ENCODE results near the gene KCNA10. TPM values are rescaled to one million over a fixed set of nuclear protein-coding genes. Genes with fewer than 3 reads are reported as not detected.

Gene KCNA10
- total and polyA plus RNA-seq, 2 donors (not counting 3 experiments of a cell fraction or from before 2014, with no cell fraction given): not detected

DNA sequence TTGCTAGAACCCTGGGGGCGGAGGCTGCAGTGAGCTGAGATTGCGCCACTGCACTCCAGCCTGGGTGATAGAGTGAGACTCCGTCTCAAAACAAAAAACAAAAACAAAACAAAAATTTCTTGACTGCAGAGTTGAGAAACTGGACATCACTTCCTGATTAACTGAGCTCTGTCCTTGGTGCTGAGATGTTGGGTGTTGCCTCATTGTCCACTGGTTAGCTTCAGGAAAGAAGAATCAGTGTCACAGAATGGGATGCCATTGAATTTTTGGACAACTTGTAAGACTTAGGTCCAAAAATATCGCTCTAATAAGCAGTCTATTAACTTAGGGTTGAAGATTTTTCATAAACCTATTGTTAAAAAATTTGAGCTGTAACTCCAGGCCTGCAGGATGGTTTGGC is 23.8 kb upstream of the KCNA10 start:
- Histone ChIP-seq H3K79me2 (ENCODE audit: control insufficient read depth, insufficient read depth, low read length) (no peaks in the 10 kb centered on the region), H3K9ac (replicated peaks; ENCODE audit: extremely low read depth, insufficient read depth, low read length) (no peak overlapping the region), H3K4me2 (ENCODE audit: insufficient read depth, low read length) (no peak overlapping the region), H2AFZ (ENCODE audit: low read depth, low read length) (no peak overlapping the region), H3K27me3 (ENCODE audit: control insufficient read depth in 2 of 2, insufficient read depth in 2 of 2, low read length in 2 of 2) (peaks cover 0 to 3% of the 10 kb centered on the region in 2 experiments), H3K9me1 (replicated peaks; ENCODE audit: control insufficient read depth, extremely low read depth, insufficient read depth, low read length) (no peaks in the 10 kb centered on the region), H3K9me3 (replicated peaks; ENCODE audit: control insufficient read depth, insufficient read depth, low read length) (no peaks in the 10 kb centered on the region), H3K4me3 (replicated peaks in 1 of 3; ENCODE audit: insufficient read depth in 1 of 3, low read depth in 1 of 3, low read length in 3 of 3) (no peak overlapping the region), H4K20me1 (replicated peaks; ENCODE audit: control insufficient read depth, extremely low read depth, insufficient read depth, low read length) (no peaks in the 10 kb centered on the region), H3K4me1 (ENCODE audit: control insufficient read depth, extremely low read depth, insufficient read depth, low read length) (no peaks in the 10 kb centered on the region), H3K36me3 (ENCODE audit: control insufficient read depth in 2 of 2, extremely low read depth in 1 of 2, insufficient read depth in 2 of 2, low read length in 2 of 2) (no peaks in the 10 kb centered on the region), H3K27ac (ENCODE audit: insufficient read depth, low read depth, low read length) (no peak overlapping the region)
- BruUV-seq (replicated peaks): no TSS peak
- FAIRE-seq: peak; percentile 67
- DNase-seq (ENCODE audit: low read depth, low spot score): peak; percentile 21
- TF ChIP-seq JUN (IDR thresholded peaks at IDR 0.05; ENCODE audit: borderline replicate concordance, insufficient read depth, insufficient read length, low read depth) (no peak), MYC (IDR thresholded peaks at IDR 0.05; ENCODE audit: low read depth, low read length) (no peak), GATA2 (IDR thresholded peaks at IDR 0.05; ENCODE audit: insufficient read depth, insufficient read length, low read depth, low read length) (no peak), POLR2A (IDR thresholded peaks at IDR 0.05; ENCODE audit: low read depth, low read length) (no peak), FOS (IDR thresholded peaks at IDR 0.05; ENCODE audit: borderline replicate concordance, insufficient read depth, low read length) (no peak), POLR2AphosphoS5 (IDR thresholded peaks at IDR 0.05; ENCODE audit: insufficient read depth, low read depth, low read length) (no peak), EZH2 (IDR thresholded peaks at IDR 0.05; ENCODE audit: borderline replicate concordance, low read depth, low read length, severe bottlenecking) (no peak)
- TF ChIP-seq, protein P1, sequence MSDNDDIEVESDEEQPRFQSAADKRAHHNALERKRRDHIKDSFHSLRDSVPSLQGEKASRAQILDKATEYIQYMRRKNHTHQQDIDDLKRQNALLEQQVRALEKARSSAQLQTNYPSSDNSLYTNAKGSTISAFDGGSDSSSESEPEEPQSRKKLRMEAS (IDR thresholded peaks at IDR 0.05; ENCODE audit: insufficient read depth, insufficient read length): no peak
- TF ChIP-seq, protein P2, sequence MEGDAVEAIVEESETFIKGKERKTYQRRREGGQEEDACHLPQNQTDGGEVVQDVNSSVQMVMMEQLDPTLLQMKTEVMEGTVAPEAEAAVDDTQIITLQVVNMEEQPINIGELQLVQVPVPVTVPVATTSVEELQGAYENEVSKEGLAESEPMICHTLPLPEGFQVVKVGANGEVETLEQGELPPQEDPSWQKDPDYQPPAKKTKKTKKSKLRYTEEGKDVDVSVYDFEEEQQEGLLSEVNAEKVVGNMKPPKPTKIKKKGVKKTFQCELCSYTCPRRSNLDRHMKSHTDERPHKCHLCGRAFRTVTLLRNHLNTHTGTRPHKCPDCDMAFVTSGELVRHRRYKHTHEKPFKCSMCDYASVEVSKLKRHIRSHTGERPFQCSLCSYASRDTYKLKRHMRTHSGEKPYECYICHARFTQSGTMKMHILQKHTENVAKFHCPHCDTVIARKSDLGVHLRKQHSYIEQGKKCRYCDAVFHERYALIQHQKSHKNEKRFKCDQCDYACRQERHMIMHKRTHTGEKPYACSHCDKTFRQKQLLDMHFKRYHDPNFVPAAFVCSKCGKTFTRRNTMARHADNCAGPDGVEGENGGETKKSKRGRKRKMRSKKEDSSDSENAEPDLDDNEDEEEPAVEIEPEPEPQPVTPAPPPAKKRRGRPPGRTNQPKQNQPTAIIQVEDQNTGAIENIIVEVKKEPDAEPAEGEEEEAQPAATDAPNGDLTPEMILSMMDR (IDR thresholded peaks at IDR 0.05; ENCODE audit: extremely low read depth in 1 of 2, insufficient read depth in 1 of 2, low read depth in 1 of 2, low read length in 2 of 2): no peak
- CTCF ChIA-PET: interaction anchor here (1.0 to 1.6 kb wide), 5 partner anchors 13 to 224 kb away, joined by 3 to 6 read pairs (median 3); no protein-coding TSS in a partner anchor
- dilution Hi-C loops (cut with MboI; ENCODE audit: extremely low pct_ligation_motif_present, low sequenced_read_pairs) (no loop called here), intact Hi-C loops (cut with micrococcal nuclease) (no loop called here)
- POLR2A ChIA-PET: no interaction called here
